Measurements from ENCODE around the gene RSPO4. TPM values are rescaled to one million over a fixed set of nuclear protein-coding genes. Genes with fewer than 3 reads are reported as not detected.

RSPO4 gene
- total and polyA plus RNA-seq, 2 of the 8 experiments (the other 6 are each of a cell fraction or from before 2014, with no cell fraction given) = 3.4 to 6.4 TPM

GRCh38 chr20:953742-954141, 48.4 kb downstream of the RSPO4 start:
- no peak overlapping the region for H2AK5ac ChIP-seq (ENCODE audit: low read depth, low read length)
- H4K20me1 ChIP-seq (replicated peaks in 1 of 2; ENCODE audit: control insufficient read depth in 1 of 2, insufficient read depth in 2 of 2, low read length in 2 of 2) = peaks cover 0 to 3% of the 10 kb centered on the region in 2 experiments
- H4K91ac ChIP-seq (replicated peaks; ENCODE audit: insufficient read length, low read length) = no peak overlapping the region
- WGBS, 2 experiments (ENCODE audit: extremely low coverage in 1 of 2, insufficient coverage in 1 of 2, insufficient read length in 1 of 2, insufficient replicate concordance in 2 of 2, low coverage in 1 of 2, low lambda C conversion rate in 2 of 2, missing lambda C conversion rate in 1 of 2) = 68% methylated on average over 10 of the region's 11 CpGs; no CpG with 5 or more reads in 1 of the 2 experiments
- DNase-seq (ENCODE audit: low read depth in 1 of 2, low spot score in 2 of 2) = no peak
- H2BK5ac ChIP-seq (ENCODE audit: low read depth, low read length) = no peak overlapping the region
- H3K23ac ChIP-seq (ENCODE audit: insufficient read length) = no peak overlapping the region
- ChIA-PET POLR2A (ENCODE audit: partially characterized antibody) (interaction anchor here (1.5 kb wide), 1 partner anchor 163 kb away, joined by 3 read pairs; no protein-coding TSS in a partner anchor), CTCF (ENCODE audit: partially characterized antibody) (interaction anchor here (0.5 to 12.5 kb wide), 13 partner anchors 10 to 154 kb away, joined by 3 to 191 read pairs (median 45); partner anchors contain the start of gene FAM110A)
- H3K18ac ChIP-seq (ENCODE audit: extremely low read depth, low read length) = no peak overlapping the region
- no peak overlapping the region for H2BK20ac ChIP-seq (ENCODE audit: low read length)
- no peak overlapping the region for H2BK15ac ChIP-seq (ENCODE audit: low read length)
- H3K27ac ChIP-seq (ENCODE audit: low read depth, low read length) = no peak overlapping the region
- no peak for FAIRE-seq
- H2BK120ac ChIP-seq (replicated peaks; ENCODE audit: low read depth, low read length) = no peak overlapping the region
- H3K4ac ChIP-seq (replicated peaks; ENCODE audit: insufficient read length, low read depth, low read length) = no peak overlapping the region
- no peak overlapping the region for H2AFZ ChIP-seq (ENCODE audit: low read length)
- no peak overlapping the region for H4K5ac ChIP-seq (ENCODE audit: insufficient read length, low read depth, low read length)
- TF ChIP-seq RAD21 (IDR thresholded peaks at IDR 0.05 in 1 of 2, conservative IDR thresholded peaks at IDR 0.05 in 1 of 2; ENCODE audit: low read depth in 2 of 2, low read length in 2 of 2) (peak in 1 of 2 experiments; percentile 36; a peak in 2 of 4 replicates), CTCF (IDR thresholded peaks at IDR 0.05; ENCODE audit: control extremely low read depth in 1 of 3, insufficient read depth in 1 of 3, low read depth in 1 of 3, low read length in 3 of 3) (peak; percentile 33 to 43 (median 36); a peak in 3 of 4 replicates), MAX (IDR thresholded peaks at IDR 0.05) (no peak), TEAD4 (IDR thresholded peaks at IDR 0.05; ENCODE audit: low read depth, low read length) (peak; percentile 85)
- H3K56ac ChIP-seq (replicated peaks; ENCODE audit: insufficient read length, low read depth, low read length) = no peak overlapping the region
- no peak overlapping the region for H2BK12ac ChIP-seq (ENCODE audit: low read depth, low read length)
- no peaks in the 10 kb centered on the region for H3K36me3 ChIP-seq (ENCODE audit: control insufficient read depth in 2 of 4, insufficient read depth in 4 of 4, low read length in 3 of 4)
- H3K4me1 ChIP-seq (replicated peaks in 1 of 4; ENCODE audit: control insufficient read depth in 3 of 4, insufficient read depth in 4 of 4, low read length in 3 of 4) = peaks cover 0 to 2% (median under 1%) of the 10 kb centered on the region in 4 experiments; a peak in 3 of 7 replicates
- H3K9ac ChIP-seq (replicated peaks in 1 of 4; ENCODE audit: extremely low read depth in 1 of 4, low read depth in 3 of 4, low read length in 3 of 4) = no peak overlapping the region
- no peaks in the 10 kb centered on the region for H3K79me1 ChIP-seq (ENCODE audit: low read depth, low read length)
- no peaks in the 10 kb centered on the region for H3K9me3 ChIP-seq (ENCODE audit: insufficient read depth in 2 of 2, low read depth in 1 of 2, low read length in 1 of 2)
- no peak overlapping the region for H3K4me2 ChIP-seq (ENCODE audit: insufficient read depth in 1 of 2, low read depth in 2 of 2, low read length in 2 of 2)
- no peaks in the 10 kb centered on the region for H3K23me2 ChIP-seq (ENCODE audit: low read depth, low read length)
- H3K79me2 ChIP-seq (ENCODE audit: control insufficient read depth in 1 of 2, insufficient read depth in 2 of 2, low read length in 2 of 2) = no peaks in the 10 kb centered on the region
- H3K4me3 ChIP-seq (ENCODE audit: extremely low read depth in 1 of 4, insufficient read depth in 2 of 4, low read depth in 3 of 4, low read length in 4 of 4) = no peak overlapping the region
- H3K27me3 ChIP-seq (replicated peaks in 1 of 4; ENCODE audit: control insufficient read depth in 3 of 4, extremely low read depth in 1 of 4, insufficient read depth in 3 of 4, low read length in 3 of 4) = peaks cover 0 to 3% (median 0%) of the 10 kb centered on the region in 4 experiments; a peak in 1 of 7 replicates
- no peak overlapping the region for H3K14ac ChIP-seq (ENCODE audit: insufficient read length)
- H4K8ac ChIP-seq (ENCODE audit: extremely low read depth, insufficient read depth, low read length) = no peak overlapping the region

Measured in H1 (cell line).